HG03025 (cell line): Measurements from ENCODE around the gene DNMBP.
"Not testable (repeated sequence)": the region's sequence is repeated elsewhere in the genome, so short reads cannot be mapped to it uniquely, and the experiment has no call there.

ENCODE experiments used
- ATAC-seq: cut with Tn5 transposase; IDR thresholded peaks from one replicate; pipeline ENCODE4 v1.9.1; 2021; ENCODE audit warnings: mild to moderate bottlenecking, moderate library complexity; ENCODE audit not compliant: unreplicated experiment, low FRiP score

DNMBP gene

GRCh38 chr10:99873846-99874245 is 135.9 kb downstream of the DNMBP start:
- no peak for ATAC-seq

DNA sequence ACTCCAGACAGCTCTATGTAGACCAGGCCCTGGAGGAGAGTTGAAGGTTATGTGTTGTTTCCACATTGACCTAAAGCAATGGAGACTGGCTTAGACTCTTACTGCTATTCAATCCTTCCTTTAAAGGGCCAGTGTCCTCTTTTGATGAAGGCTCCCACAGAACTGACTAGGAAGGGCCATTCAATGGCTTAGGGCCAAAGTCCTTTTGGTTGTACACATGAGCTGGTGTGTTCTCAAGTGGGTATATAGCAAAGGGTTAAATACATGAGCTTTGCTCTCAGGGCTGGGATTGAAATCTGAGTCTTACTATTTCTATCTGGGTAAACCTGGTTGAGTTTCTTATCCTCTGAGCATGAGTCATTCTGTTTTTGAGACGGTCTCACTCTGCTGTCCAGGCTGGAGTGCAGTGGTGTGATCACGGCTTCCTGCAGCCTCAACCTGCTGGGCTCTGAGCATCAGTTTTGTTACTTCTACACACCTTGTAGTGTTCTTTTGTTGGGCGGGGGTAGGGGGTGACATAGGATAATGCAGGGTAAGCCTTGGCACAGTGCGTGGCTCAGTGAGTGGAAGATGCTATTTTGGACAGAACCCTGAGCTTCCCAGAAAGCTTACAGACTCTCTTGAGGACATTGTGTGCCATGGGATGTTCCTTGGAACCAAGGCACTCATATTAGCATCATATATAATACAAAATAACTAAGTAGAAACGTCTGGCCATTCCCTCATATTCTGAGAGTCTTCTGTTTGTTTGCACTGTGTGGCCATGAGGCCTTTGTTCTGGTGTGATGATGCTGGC is 137.2 kb downstream of the DNMBP start:
- ATAC-seq: no peak

DNA sequence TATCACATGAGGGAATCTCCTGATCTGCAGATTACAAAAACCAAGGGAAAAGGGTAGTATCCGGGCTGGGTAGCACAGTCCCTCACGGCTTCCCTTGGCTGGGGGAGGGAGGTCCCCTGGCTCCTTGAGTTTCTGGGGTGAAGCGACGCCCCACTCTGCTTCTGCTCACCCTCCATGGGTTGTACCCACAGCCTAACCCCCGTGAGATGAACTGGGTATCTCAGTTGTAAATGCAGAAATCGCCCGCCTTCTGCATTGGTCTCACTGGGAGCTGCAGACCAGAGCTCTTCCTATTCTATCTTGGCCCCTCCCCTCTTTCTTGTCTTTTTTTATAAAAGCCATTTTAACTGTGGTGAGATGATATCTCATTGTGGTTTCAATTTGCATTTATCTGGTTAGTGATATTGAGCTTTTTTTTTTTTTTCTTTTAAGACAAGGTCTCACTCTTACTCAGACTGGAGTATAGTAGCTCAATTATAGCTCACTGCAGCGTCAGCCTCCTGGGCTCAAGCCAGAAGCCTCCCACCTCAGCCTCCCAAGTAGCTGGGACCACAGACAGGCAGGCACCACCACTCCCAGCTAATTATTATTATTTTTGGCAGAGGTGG is 139.5 kb downstream of the DNMBP start:
- ATAC-seq: no peak

GRCh38 chr10:99869581-99870122 is 140.1 kb downstream of the DNMBP start:
- ATAC-seq: no peak

- not testable (repeated sequence) for ATAC-seq
Observed at GRCh38 chr10:99867250-99867649, 142.5 kb downstream of the DNMBP start.

- ATAC-seq: not testable (repeated sequence)
Observed at GRCh38 chr10:99863535-99864240, 146.1 kb downstream of the DNMBP start.

DNA sequence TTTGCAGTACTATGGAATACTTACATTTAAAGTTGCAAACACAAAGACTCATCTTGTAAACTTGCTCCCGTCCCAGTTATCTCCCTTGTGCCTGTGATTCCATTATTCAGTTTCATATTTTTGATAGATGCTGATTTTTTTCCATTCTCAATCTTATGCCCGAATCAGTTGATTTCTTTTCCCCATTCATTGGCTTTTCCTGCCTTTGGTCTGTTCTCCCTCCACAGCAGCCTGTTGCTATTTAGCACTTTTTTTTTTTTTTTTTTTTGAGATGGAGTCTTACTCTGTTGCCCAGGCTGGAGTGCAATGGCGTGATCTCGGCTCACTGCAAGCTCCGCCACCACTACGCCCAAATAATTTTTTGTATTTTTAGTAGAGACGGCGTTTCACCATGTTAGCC is 149.3 kb downstream of the DNMBP start:
- ATAC-seq: no peak

DNA sequence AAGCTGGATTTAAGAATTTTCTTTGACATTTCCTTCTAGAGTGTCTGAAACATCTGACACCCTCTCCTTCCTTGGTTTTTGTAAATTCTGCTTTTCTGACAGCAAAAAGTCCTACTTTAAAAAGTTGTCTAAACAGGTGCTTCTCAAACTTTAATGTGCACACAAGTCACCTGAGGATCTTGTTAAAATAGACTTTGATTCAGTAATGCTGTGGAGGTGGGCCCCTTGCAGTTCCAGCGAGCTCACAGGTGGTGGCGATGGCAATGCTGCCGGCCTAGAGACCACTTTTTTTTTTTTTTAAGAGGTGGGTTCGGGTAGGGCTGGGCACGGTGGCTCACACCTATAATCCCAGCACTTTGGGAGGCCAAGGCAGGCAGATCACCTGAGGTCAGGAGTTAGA is 150.2 kb downstream of the DNMBP start:
- ATAC-seq: no peak

GRCh38 chr10:99858849-99859248 is 150.9 kb downstream of the DNMBP start:
- no peak for ATAC-seq

DNA sequence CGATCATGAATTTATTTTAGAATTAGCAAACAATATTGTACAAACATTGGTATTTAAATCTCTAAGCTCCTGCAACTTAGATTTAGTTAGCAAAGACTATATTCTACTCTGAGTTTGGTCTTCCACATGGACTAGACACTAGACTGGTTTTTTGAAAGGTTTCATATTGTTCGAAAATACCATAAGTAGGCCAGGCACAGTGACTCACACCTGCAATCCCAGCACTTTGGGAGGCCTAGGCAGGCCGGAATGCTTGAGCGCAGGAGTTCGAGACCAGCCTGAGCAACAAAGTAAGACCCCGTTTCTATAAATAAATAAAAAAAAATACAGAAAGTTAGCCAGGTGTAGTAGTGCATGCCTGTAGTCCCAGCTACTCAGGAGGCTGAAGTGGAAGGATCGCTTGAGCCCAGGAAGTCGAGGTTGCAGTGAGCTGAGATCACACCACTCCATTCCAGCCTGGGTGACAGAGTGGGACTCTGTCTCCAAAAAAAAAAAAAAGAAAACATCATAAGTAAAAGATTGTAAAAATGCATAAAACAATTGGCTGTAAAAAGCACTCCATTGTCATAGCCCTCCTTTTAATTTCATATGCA is 154.2 kb downstream of the DNMBP start:
- no peak for ATAC-seq

DNA sequence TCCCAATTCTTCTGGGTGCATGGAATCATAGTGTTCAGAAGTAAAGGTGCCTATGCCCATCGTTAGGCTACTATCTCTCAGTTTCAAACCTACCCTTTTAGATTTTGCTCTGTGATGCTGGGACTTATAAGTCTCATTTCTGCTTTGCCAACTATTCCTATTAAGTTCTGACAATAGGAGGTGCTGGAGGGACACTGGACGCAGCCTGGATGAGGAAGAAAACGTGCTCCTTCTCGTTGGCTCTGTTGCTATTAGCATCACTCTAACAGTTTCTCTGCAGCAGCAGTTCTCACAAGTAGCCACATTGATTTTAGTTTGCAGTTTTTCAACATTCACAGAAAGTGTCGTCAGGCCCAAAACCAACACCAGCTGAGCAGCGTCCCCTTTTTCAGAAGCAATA is 154.9 kb downstream of the DNMBP start:
- ATAC-seq: no peak

DNA sequence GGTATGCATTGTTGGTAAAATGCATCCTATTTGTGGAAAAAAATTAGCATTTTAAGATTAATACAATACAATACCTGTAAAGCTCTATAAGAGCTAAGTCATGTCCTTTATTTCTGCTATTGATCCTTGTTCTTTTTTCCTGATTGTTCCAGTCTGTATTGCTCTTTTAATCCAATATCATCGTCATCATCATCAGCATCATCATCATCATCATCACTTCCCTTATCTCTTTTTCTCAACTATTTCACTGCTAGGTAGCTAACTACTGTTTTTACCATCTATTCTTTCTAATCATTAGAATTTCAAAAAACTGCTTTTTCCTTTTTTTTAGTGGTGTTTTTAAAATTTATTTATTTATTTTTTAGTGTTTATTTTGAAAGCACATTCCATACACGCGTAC is 156.1 kb downstream of the DNMBP start:
- no peak for ATAC-seq

DNA sequence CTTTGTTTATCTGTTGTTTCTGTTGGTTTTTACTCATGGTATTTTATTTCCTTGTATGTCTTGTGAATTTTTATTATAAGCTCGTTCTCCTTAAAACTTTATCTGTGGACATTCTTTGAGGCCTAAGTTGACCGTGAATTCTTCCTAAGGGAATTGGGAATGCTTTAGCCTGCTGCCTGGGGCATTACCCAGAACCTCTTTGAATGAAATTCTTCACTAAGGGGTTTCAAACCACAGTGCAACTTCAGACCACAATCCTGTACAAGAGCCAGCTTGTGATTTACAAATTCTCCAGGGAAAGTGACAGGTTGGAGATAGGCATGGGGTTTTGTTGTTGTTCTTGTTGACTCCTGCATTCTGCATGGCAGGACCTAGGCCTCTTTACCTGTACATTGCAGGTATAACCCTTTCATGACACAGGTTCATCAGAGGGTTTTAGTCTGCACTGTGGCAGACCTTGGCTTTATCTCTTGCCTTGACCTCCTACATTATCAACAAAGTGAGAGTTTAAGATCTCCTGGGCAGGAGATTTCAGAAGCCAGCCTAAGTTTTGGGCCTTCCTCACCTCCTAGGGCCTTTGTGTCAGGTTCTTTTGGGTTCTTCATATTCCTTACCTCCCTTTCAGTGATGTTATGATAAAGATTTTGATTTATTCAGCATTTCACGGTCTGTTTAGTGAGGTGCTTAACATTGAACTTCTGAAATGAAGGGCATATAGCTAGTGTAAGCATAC is 157.1 kb downstream of the DNMBP start:
- ATAC-seq: no peak

DNA sequence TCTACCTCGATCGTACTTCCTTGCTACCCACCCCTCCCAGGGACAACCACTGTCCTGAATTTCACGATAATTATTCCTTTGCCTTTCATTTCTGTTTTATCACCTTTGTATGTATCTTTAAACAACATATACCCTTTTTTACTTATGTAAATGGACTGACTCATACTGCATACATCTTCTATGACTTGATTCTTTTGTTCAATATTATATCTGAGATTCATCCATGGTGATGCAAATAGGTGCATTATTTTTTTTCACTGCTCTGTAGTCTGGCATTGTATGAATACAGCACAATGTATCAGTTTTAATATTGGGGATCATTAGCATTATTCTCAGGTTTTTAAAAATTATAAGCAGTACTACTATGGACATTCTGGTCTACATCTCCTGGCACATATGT is 157.9 kb downstream of the DNMBP start:
- no peak for ATAC-seq

DNA sequence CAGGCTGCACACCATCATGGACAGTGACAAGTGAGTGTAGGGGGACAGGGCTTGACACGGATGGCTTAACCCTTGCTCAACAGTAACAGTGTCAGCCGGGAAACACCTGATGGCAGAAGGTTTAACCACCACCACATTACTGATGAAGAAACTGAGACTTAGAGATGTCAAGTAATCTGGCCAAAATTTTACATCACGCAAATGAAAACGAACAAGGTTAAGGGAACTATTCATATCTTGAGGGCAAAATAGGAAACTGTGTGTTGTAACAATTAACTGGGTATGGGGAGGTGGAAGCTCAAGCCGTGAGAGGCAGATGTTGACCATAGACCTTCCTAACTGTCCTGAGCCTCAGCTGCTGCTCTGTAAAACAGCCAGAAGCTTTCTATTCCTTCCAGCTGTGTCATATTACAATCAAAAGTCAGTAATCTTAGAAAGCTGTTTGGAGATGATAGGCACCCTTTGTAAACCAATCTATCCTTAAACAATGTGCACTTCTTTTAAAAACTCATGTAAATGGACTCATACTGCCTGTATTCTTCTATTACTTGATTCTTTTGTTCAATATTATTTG is 158.9 kb downstream of the DNMBP start:
- ATAC-seq: no peak

- ATAC-seq: no peak
Observed at GRCh38 chr10:99850021-99850766, 159.6 kb downstream of the DNMBP start.

- ATAC-seq: no peak
Observed at GRCh38 chr10:99849536-99849935, 160.2 kb downstream of the DNMBP start.

GRCh38 chr10:99849057-99849456 is 160.7 kb downstream of the DNMBP start:
- ATAC-seq: no peak

DNA sequence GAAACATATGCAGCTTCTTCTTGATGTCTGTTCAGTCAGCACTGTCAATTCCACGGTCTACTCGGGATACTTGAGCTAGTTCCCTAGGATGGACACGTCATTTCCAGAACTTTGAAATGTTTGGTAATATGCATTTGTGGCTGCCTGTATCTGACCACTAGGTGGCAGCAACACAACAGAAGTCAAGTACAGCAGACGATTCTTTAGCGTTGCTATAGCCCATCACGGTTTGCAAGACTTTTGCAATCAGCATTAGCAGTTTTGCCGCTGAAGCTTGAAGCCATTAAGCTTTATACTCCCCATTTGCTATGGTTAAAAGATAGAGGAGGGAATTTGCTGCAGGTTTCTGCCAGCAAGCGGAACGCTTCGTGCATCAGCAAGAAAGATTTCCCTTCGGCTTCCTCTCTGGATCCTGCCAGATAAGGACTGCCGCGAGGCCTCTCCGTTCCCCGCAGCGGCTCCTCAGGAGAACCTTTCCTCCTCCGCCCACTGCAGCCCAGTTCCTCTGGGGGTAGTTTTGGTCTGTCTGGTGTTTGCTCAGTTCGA is 163.8 kb downstream of the DNMBP start:
- no peak for ATAC-seq
